HG03280 (cell line): Measurements from ENCODE around the gene CIB4.

Experiments used
- ATAC-seq: cut with Tn5 transposase; IDR thresholded peaks from one replicate; pipeline ENCODE4 v1.9.1; 2021; ENCODE audit warnings: mild to moderate bottlenecking, moderate library complexity; ENCODE audit not compliant: unreplicated experiment

CIB4 gene

DNA sequence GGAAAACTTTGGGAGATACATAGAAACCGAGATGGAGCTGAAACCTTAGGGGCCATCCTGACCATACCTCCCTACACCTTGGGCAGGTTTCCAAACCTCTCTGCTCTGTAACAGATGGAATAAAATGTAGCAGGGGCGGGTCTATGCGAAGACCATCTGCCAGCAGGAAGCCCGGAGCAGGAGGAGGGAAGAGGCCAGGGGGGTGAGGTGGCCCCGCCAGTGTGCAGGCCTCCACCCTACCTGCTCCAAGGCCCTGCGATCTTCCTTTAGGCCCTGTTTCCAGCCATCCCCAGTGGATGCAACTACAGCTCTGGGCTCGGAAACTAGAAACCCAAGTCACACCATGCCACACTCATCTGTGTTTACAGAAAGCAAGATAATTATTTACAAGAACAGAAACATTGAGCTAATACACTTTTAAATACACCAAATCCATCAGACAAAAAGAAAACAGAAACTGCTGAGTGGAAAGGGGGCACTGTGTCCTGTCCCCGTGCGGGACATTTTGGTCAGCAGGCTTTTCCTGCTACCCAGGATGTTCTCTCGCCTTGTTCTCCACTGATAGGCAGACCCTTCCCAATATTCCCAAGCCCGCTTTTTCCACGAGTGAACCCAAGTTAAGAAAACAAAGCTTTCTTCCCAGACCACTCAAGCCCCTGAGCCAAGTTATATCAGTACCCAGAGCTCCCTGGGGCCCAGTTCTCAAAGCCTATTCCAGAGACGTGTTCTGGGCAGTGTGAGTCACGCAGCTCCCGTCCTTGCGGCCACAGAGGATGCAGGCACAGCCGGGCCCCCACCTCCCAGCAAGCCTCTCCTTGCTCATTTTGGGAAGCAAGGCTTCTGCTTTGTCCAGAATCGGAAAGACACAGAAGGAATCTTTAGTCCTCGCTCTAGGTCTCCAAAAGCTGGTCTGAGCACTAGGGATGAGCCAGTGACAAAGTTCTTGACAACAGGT is 17.3 kb downstream of the CIB4 start:
- ATAC-seq, result no peak

DNA sequence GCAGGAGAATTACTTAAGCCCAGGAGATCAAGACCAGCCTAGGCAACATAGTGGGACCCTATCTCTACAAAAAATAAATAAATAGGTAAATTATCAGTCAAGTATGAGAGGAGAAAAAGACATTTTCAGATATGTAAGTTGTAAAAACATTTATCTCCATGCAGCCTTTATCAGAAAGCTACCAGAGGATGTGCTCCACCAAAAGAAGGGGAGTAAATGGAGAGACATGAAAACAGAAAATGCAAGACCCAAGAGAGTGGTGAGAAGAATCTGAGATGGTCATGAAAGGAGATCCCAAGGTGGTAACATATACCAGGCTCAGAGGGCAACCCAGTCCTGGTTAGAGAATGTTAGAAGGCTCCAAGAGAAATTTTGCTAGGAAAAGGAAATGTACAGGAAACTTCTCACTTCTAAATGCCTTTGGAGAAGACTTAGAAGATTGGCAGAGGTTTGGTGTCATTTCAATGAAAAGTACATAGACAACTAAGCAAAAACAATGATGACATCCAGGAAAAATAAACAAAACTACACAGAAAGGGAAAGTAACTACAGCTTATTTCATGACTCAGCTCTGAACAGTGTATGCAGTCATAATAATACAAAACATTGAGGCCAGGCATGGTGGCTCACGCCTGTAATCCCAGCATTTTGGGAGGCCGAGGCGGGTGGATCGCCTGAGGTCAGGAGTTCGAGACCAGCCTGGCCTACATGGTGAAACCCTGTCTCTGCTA is 19.5 kb downstream of the CIB4 start:
- no peak for ATAC-seq

DNA sequence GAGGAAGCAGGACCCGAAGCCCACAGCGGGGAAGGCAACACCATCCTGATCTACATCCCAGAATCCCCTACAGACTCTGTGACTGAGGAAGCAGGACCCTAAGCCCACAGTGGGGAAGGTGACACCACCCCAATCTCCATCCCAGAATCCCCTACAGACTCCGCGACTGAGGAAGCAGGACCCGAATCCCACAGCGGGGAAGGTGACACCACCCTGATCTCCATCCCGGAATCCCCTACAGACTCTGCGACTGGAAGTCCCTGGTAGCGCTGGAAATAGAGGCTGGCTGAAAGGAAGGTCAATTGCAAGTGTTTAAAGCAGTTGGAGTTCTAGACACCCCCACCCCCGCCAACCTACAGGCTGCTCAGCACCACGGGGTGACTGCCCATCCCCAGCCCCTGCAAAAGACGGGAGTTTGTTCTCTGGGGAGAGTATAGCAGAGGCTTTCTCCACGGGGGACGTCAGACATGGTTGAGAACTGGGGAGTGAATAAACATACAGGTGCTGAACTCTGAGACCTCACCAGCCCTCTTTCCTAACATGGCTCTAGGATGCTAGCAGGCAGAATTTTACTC is 21.0 kb downstream of the CIB4 start:
- ATAC-seq, result no peak

DNA sequence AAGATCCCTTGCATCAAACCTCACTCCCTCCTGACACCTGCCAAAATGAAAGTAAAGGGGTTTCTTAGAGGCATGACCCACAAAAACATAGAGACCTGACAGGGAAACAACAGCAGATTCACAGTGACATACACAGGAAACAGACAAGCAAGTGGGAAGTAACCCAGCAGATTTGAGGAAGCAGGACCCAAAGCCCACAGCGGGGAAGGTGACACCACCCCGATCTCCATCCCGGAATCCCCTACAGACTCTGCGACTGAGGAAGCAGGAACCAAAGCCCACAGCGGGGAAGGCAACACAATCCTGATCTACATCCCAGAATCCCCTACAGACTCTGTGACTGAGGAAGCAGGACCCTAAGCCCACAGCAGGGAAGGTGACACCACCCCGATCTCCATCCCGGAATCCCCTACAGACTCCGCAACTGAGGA is 21.6 kb downstream of the CIB4 start:
- no peak for ATAC-seq

DNA sequence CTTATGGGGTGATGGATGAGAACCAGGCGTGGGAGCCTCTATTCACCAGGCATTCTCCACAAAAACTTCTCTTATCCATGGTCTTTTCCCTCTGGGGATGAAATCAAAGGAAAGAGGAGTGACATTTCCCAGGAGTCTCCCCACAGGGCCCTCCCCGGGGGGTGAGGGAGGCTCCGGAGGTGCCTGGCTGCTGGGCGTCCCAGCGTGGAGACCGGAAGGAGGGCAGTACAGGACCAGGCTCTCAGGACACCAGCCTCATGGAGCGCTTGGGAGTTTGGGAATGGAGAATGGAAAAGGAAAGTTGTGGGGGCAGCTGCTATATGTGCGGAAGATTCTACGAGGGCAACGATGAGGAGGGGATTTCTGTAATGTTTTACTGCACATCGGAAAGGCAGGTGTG is 22.1 kb downstream of the CIB4 start:
- ATAC-seq, result no peak

DNA sequence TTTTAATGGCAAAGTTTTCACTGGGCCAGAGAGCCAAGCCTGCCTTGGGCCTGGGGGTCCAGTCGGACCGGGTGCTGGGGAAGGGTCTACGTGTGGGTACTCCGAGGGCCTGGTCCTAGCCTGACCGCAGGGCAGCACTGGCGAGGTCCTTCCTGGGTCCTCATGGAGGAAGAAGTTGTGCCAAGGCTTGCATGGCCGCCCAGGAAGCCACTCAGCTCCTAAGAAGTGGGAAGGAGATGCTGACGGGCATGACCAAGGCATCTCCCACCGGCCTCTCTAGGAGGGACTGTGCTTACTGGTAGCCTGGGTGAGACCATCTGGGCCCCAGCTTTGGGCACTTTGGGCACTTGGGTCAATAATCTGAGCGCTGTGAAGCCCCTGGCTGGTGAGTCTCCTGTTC is 22.6 kb downstream of the CIB4 start:
- ATAC-seq, result no peak

DNA sequence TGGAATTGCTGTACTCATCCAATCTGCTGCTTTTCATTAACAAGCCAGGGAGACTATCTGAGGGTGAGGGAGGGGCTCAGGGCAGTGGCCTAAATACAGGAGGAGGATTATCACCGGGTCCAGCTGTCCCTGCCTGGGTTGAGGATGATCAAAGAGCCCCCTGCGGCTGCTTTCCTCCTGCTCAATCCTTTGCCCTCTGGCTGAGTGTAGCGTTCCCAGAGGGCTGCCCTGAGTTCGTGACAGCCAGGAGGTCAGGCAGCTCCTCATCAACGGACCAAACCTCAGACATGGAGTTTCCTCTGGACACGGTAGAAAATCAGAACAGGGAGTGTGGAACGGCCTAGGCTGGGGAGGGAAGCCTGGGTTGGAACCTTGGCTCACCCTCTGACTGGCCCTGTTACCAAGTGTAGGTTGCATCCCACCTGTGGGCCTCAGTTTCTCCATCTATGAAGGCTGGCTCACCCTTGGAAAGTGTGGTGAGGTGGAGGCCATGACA is 23.5 kb downstream of the CIB4 start:
- no peak for ATAC-seq

DNA sequence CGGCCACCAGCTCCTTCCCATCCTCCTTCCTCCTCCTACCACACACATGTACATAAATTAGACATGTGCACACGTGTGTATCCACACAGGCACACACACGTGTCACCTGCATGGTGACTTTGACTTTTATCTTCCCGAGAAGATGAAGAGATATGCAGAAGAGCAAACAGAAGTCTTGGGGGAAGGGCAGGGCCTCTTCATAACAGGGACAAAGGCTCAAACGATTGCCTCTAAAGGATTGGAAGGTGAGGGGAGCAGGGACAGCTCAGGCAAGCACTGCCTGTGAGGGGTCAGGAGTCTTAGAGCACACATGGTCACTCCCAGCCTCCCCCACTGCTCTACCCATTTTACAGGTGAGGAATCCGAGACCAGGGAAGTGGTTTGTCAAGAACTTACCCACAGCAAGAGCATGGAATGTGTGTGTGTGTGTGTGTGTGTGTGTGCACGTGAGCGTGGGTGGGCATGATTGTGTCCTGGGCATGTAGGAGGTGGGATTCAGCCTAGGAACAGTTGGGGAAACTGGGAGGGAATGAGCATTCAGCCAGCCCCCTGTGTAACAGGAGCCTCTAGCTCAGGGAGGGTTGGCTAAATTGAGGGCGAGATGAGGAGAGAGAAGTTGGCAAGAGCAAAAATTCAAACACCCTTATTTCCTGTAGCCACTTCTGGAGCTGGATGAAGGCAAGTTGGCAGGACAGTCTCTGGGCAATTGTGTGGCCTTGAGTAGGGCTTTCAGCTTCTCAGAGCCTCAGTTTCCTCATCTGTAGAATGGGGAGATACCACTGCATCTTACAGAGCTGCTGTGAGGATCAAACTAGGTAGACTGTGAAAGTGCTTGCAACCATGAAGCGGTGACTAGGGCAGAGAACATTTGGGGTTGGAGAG is 24.2 kb downstream of the CIB4 start:
- ATAC-seq, result no peak

DNA sequence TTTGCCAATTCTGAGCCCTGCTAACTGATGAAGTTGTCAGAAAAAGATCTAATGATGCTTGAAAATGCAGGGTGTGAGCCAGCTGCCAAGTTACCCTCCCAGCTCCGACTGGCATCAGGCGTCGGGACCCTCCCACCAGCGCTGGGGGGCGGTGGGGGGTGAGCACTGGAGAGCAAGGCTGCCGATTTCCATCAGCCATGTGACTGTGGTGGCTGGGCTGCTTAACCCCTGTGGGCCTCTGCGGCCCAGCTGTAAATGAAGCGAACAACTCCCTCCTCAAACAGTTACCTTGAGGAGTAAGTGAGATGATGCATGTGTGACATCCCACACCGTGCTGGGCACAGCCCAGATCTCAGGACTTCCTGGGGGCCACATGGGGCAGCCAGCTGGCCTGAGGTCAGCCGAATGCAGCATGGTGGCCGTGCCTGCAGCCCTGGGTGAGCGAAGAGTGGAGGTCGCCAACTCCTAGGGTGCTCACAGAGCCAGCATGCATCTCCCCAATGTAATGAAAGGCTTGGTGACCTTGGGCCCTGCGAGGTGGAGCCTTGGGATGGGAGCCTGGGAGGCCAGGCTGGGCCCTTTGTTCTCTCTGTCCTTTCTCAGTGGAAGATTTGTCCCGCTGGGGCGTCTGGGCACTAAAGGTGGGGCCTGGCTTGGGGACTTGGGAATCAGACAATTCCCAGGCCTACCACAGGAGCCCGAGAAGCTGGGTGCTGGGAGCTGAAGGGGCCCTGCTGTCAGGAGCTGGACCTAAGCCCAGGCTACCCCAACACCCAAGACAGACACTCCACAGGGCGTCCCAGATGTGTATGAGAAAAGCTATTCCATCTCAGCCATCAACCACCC is 25.1 kb downstream of the CIB4 start:
- ATAC-seq, result no peak

DNA sequence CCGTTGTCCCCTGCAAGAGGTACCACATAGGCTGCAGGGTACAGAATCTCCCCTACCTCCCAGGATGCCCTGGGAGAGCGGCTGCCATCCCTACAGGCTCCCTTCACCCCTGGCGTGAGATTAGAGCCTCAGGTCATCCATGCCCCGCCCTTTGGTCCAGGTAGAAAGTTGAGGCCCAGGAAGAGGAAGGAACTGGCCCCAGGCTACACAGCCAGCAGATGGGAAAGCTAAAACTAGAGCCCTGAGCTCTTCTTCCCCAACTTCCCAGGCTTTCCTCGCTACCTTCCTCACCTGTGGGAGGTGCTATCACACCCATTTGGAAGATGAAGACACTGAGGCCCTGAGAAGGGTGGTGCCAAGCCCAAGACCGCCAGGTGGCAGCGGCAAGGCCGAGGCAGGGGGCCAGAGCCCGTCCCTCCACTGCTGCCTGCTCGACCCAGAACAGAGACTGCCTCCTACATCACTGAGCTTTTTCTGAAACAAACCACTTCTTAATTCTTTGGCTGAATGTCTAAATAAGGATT is 25.8 kb downstream of the CIB4 start:
- no peak for ATAC-seq

DNA sequence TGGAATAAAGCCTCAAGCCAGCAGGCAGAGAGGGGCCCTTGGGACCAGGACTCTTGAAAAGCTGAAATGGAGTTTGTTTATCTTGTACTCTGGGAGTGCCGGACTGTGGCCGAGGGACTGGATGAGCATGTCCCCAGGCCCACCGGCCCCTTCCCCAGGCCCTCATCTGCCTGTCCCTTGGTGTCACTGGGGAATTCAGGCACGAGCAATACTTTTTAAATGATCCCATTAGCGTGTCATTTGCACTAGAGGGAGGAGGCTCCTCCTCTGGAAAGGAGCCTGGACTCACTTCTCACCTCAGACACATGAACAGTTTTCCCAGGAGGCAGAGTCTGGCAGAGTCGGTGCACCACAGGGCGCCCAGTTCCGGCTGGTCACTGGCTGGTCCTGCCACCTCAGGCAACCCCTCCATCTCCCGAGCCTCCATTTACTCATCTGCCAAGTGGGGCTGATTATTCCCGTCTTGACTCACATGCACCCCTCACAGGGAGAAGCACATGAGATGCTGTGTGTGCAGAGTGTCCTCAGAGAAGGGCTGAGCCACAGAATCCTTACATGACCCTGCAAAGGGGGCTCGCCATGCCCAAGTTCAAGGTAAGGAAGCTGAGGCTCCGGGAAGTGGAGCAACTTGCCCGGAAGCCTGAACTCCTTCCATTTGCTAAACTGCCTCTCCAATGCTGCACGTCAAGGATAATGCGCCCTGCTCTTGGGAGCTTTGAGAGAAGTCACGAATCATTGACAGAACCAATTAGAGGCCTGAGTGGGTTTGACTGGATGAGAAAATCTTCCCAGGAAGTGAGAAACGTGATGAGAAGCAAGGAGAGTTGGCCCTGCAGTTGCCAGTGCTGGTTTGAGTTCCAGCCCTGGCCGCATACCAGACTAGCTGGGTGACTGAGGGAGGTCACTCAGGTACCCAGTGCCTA is 26.7 kb downstream of the CIB4 start:
- no peak for ATAC-seq

DNA sequence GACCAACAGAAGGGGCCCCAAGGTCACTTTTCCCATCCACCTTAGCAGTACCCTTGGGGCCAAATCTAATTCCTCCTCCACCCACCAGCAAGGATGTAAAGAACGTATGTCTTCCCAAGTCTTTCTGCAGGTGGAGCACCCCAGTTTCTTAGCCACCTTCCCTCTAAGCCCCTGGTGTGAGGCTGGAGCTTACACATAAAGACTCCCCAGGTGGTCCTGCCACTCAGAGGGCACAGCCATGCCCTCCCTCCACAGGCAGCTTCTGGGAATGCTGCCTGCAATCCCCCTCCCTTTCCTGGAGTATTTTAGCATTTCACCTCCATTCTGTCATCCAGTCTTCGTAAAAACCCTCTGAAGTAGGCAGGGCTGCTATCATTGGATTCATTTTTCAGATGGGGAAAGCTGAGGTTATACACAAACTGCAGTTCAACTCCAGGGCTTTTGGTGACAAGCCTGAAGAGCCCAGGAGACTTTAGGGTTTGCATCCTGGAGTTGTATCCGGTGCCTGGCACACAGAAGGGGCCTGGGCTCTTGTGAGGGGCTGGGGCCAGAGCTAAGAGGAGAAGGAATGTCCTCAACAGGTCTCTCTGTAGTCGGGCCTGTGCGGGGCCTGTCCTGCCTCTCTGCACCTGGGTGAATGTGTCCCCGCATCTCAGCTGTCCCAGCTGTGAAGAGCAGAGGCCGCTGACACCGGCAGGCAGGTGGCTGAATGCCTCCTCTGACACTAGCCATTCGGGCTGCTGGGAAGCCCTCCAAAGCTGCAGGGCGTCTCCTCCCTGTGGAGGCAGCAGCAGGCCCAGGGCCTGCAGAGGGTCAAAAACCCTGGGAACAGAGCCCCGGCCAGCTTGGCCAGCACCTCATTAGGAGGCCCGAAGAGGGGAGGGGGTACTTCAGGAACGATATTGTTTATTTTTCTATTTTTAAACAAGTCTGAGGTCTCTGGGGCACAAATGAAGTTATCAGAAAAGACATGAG is 27.6 kb downstream of the CIB4 start:
- no peak for ATAC-seq

DNA sequence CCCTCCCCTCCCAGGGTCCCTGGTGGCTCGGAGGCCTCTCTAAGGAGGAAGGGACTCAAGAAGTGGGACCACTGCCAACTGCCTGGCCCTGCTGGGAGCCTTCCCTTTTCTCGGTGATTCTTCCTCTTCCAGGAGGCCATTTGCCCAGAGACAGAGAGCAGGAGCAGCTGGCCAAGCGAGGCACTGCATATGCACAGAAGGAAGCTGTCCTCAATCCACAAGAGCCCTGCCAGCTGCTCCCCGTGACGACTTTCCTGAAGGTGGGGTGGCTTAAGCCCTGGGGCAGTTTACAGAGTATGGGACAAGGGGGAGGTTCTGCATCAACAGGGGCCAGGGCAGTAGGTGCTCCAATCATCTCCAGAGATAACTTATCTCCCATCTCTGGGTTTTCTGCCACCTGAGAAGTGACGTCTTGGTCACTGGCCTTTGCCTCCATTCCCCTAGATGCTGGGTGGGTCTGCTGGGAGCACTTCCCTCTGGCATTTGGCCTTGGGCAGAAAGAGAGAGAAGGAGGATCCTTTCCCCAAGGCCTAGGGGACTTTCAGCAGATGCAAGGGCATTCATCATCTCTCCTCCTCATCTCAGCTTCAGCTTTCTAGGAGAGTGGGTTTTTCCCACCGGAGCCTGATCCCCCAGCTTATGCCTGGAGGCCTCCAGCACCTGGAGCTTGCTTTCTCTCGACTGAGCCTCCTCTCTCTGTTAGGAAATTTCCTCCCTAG is 28.5 kb downstream of the CIB4 start:
- ATAC-seq, result no peak

DNA sequence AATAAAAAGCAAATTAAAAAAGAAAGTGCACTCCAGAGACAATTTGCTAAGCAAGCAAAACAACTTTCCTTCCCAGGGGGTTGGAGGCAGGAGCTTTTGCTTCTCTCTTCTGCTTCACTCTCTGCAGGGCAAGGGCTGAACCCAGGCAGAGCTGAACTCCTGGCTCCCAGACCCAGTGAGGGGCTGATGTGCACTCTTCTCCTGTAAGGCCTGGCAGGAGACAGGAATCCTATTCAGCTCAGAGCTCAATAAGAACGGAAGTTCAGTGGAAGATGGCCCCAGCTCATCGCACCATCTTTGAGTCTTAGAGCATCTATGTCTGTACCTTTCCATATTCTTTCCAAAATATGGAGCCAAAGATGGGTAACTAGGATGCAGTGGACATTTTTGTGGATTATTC is 29.1 kb downstream of the CIB4 start:
- ATAC-seq, result no peak

DNA sequence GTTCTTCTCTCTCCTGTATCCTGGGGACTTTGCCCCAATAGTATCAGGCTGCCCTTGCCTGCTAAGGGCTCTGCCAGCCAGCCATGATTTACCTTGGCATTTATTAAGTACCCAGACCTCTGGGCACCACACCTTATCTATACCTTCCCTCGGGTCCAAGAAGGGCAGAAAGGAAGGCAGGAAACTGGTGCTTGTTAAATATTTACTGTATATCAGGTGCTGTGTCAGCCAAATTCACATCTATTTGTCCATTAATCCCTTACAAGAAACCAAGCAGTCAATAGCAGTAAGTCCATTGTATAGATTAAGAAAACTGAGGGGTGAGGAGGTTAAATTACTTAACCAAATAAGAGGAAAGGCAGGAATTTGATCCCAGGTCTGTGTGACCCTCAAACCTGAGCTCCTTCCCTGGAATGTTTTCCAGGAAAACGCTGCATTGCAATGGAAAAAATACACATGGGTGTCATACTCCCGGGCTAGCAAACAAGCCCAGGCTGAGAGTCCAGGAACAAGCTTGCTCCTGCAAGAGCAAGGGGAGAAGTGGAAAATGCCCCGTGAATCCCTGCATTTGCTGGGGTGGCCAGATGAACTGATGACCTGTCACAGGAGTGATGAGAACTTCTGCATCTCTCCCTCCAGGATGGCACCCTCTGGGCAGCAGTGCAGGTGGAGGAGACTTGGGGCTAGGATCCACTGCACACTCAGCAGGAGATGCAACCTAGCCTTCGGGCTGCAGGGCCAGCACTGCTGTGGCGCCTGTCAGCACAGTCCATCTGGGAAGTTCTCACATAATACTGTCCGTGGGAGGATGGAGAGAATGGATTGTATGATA is 30.4 kb downstream of the CIB4 start:
- ATAC-seq, result no peak

DNA sequence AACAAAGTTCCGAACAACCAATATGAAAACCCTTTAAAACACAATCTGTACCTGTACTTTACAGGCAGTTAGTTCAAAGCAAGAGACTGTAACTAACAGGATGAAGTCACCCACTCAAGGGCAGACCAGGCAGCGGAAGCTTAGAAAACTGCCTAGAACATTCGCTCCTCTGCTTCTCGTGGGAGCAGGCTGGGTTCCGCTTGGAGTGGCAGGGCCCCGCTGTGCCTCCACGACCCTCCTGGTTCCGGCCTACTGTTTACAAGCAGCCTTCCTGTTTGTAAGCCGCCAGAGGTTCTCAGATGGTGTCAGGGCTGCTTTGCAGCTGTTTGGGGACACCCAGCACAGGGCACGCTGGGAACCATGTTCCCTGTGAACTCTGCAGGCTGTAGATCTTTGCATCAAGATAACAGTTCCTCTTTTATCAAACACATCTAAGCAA is 31.3 kb downstream of the CIB4 start:
- no peak for ATAC-seq
